Loucy (cell line): ENCODE data around the gene RPH3AL.

ENCODE experiments used
- CTCF ChIP-seq: fragments of 200-600 bp; sonication (generic); conservative IDR thresholded peaks from 2 replicates; pipeline ENCODE4 v1.5.1; 2014; ENCODE audit warnings: mild to moderate bottlenecking, antibody characterized with exemption, low read length
- EZH2phosphoT487 ChIP-seq: fragments of 200-600 bp; IDR thresholded peaks from 2 replicates; pipeline ENCODE4 v1.6.1; 2018; ENCODE audit warnings: antibody characterized with exemption, mild to moderate bottlenecking, moderate library complexity, borderline replicate concordance

- TF ChIP-seq CTCF (no peak), EZH2phosphoT487 (no peak)
These were observed 174.1 kb downstream of the RPH3AL start for GRCh38 chr17:178292-179065.
